Measurements from ENCODE around the gene NRDE2. TPM values are rescaled to one million over a fixed set of nuclear protein-coding genes. Genes with fewer than 3 reads are reported as not detected.

The NRDE2 gene
- total RNA-seq, 1 experiment from 2014 or later = 16.5 TPM

DNA sequence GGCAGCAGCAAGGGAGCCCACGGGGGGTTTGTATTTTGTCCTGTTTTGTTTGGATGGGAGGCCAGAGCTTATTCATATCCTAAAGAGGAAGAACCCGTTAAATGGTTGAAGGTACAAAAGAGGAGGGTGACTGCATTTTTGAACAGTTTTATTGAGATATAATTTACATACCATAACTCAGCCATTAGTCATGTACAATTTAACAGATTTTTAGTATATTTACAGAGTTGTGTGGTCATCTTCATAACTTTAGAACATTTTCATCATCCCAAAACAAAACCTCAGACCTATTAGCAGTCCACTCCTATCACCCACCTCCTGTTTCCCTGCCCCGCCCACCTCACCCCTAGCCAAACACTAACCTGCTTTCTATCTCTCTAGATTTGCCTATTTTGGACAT, 12.6 kb downstream of the NRDE2 start:
- H3K4me3 ChIP-seq (ENCODE audit: low read depth in 2 of 2, low read length in 2 of 2) = no peak overlapping the region
- no peak for DNase-seq (ENCODE audit: low read depth, low spot score)
- H3K27ac ChIP-seq (ENCODE audit: low read length) = no peak overlapping the region
- H3K36me3 ChIP-seq (ENCODE audit: control insufficient read depth, insufficient read depth, low read length) = 0 out of 2 replicates have a peak, but pooled peaks cover 3% of the 10 kb centered on the region
- no peaks in the 10 kb centered on the region for H3K9me3 ChIP-seq (ENCODE audit: control insufficient read depth, insufficient read depth, low read depth, low read length)
- TF ChIP-seq, protein P1, sequence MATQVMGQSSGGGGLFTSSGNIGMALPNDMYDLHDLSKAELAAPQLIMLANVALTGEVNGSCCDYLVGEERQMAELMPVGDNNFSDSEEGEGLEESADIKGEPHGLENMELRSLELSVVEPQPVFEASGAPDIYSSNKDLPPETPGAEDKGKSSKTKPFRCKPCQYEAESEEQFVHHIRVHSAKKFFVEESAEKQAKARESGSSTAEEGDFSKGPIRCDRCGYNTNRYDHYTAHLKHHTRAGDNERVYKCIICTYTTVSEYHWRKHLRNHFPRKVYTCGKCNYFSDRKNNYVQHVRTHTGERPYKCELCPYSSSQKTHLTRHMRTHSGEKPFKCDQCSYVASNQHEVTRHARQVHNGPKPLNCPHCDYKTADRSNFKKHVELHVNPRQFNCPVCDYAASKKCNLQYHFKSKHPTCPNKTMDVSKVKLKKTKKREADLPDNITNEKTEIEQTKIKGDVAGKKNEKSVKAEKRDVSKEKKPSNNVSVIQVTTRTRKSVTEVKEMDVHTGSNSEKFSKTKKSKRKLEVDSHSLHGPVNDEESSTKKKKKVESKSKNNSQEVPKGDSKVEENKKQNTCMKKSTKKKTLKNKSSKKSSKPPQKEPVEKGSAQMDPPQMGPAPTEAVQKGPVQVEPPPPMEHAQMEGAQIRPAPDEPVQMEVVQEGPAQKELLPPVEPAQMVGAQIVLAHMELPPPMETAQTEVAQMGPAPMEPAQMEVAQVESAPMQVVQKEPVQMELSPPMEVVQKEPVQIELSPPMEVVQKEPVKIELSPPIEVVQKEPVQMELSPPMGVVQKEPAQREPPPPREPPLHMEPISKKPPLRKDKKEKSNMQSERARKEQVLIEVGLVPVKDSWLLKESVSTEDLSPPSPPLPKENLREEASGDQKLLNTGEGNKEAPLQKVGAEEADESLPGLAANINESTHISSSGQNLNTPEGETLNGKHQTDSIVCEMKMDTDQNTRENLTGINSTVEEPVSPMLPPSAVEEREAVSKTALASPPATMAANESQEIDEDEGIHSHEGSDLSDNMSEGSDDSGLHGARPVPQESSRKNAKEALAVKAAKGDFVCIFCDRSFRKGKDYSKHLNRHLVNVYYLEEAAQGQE (IDR thresholded peaks at IDR 0.05; ENCODE audit: insufficient read depth in 1 of 2, low read depth in 2 of 2, low read length in 1 of 2) = no peak
- TF ChIP-seq TCF7L2 (IDR thresholded peaks at IDR 0.05; ENCODE audit: low read depth, low read length) (no peak), SIN3A (IDR thresholded peaks at IDR 0.05; ENCODE audit: borderline replicate concordance, insufficient read depth, low read depth, low read length) (no peak), POLR2AphosphoS5 (IDR thresholded peaks at IDR 0.05; ENCODE audit: low read depth, low read length) (no peak)
- TF ChIP-seq, protein P2, sequence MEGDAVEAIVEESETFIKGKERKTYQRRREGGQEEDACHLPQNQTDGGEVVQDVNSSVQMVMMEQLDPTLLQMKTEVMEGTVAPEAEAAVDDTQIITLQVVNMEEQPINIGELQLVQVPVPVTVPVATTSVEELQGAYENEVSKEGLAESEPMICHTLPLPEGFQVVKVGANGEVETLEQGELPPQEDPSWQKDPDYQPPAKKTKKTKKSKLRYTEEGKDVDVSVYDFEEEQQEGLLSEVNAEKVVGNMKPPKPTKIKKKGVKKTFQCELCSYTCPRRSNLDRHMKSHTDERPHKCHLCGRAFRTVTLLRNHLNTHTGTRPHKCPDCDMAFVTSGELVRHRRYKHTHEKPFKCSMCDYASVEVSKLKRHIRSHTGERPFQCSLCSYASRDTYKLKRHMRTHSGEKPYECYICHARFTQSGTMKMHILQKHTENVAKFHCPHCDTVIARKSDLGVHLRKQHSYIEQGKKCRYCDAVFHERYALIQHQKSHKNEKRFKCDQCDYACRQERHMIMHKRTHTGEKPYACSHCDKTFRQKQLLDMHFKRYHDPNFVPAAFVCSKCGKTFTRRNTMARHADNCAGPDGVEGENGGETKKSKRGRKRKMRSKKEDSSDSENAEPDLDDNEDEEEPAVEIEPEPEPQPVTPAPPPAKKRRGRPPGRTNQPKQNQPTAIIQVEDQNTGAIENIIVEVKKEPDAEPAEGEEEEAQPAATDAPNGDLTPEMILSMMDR (IDR thresholded peaks at IDR 0.05) = no peak
- ATAC-seq = no peak
- in situ Hi-C loops (cut with HindIII; ENCODE audit: low pct_unique_long_range_greater_than_20kb, low sequenced_read_pairs) = no loop called here
- intact Hi-C loops (cut with micrococcal nuclease; ENCODE audit: unreplicated experiment) = no loop called here
- ChIA-PET POLR2A (no interaction called here), CTCF (no interaction called here)
- no peaks in the 10 kb centered on the region for H3K4me1 ChIP-seq (ENCODE audit: control insufficient read depth, insufficient read depth, low read length)
- BruUV-seq (replicated peaks) = no TSS peak
- no peaks in the 10 kb centered on the region for H3K27me3 ChIP-seq (ENCODE audit: control insufficient read depth, insufficient read depth, low read length)

DNA sequence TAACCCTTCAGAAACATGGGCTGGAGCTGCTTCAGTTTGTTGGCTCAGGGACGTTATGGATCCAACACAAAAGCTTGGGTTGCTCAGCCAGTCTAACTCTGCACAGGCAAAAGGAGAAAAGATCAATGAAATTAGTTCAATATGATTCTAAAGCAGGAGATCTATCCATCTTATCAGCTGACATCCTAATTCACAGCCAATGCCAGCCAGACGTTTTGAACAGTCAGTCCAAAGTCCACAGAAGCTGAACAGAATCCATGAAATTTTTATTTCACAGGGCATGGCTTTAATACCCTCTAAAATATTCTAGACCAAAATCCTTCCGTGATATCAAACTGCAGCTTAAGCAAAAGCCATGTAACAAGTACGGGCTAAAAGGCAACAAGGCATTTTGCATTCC, 13.7 kb downstream of the NRDE2 start:
- H3K9me3 ChIP-seq (ENCODE audit: control insufficient read depth, insufficient read depth, low read depth, low read length) = no peaks in the 10 kb centered on the region
- ATAC-seq = no peak
- POLR2A ChIA-PET = no interaction called here
- no peaks in the 10 kb centered on the region for H3K4me1 ChIP-seq (ENCODE audit: control insufficient read depth, insufficient read depth, low read length)
- no peak for TF ChIP-seq POLR2AphosphoS5 (IDR thresholded peaks at IDR 0.05; ENCODE audit: low read depth, low read length)
- TF ChIP-seq, protein P2 (IDR thresholded peaks at IDR 0.05) = no peak
- TF ChIP-seq, protein P1 (IDR thresholded peaks at IDR 0.05; ENCODE audit: insufficient read depth in 1 of 2, low read depth in 2 of 2, low read length in 1 of 2) = no peak
- TF ChIP-seq SIN3A (IDR thresholded peaks at IDR 0.05; ENCODE audit: borderline replicate concordance, insufficient read depth, low read depth, low read length) = no peak
- no peak for TF ChIP-seq TCF7L2 (IDR thresholded peaks at IDR 0.05; ENCODE audit: low read depth, low read length)
- no peak overlapping the region for H3K4me3 ChIP-seq (ENCODE audit: low read depth in 2 of 2, low read length in 2 of 2)
- H3K36me3 ChIP-seq (ENCODE audit: control insufficient read depth, insufficient read depth, low read length) = 0 out of 2 replicates have a peak, but pooled peaks cover 3% of the 10 kb centered on the region
- no peaks in the 10 kb centered on the region for H3K27me3 ChIP-seq (ENCODE audit: control insufficient read depth, insufficient read depth, low read length)
- in situ Hi-C loops (cut with HindIII; ENCODE audit: low pct_unique_long_range_greater_than_20kb, low sequenced_read_pairs) = no loop called here
- no peak overlapping the region for H3K27ac ChIP-seq (ENCODE audit: low read length)
- CTCF ChIA-PET = no interaction called here
- intact Hi-C loops (cut with micrococcal nuclease; ENCODE audit: unreplicated experiment) = no loop called here
- BruUV-seq (replicated peaks) = no TSS peak
- no peak for DNase-seq (ENCODE audit: low read depth, low spot score)
